OCI-M1 (cell line): ENCODE results near the gene SLC16A1.
"Not testable (repeated sequence)": the region's sequence is repeated elsewhere in the genome, so short reads cannot be mapped to it uniquely, and the experiment has no call there.

Experiments used
- DNase-seq: peaks from one replicate; lab custom pipeline; 2025; lab: John Stamatoyannopoulos, UW

SLC16A1 gene

DNA sequence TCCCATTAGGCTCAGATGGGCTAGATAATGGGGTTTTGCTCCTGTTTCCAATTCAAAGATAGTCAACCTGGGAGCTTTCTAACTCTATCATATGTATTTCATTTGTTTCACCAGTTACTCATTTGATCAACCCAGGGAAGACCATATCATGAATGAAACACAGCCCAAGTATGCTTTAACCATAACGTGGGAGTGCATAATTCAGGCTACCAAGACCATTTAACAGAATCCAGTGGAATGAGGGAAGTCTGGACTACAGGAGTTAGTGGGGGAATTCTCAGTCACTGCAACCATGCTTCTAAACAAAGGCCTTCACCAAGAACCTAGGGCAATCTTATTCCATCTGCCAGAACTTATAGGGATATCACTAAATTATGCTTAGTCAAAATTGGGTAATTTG is 15.0 kb upstream of the SLC16A1 start:
- no peak for DNase-seq

DNA sequence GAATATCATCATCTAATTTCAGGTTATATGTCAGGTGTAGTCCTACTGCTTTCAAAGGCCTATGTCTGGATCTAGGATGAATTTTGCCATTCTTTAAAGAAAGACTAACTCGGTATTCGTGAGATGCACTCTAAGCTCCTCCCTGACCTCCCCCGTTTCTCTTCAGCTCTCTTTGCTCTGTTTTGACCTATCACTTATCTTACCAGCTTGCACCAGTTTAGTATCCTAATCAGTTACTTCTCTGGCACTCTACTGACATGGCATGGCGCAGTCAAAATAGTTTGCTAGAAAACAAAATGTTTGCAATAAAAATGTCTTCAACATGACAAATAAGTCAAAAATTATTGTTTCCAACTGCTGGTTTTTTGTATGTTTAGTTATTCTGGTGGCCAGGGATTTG is 8.4 kb upstream of the SLC16A1 start:
- DNase-seq = no peak

DNA sequence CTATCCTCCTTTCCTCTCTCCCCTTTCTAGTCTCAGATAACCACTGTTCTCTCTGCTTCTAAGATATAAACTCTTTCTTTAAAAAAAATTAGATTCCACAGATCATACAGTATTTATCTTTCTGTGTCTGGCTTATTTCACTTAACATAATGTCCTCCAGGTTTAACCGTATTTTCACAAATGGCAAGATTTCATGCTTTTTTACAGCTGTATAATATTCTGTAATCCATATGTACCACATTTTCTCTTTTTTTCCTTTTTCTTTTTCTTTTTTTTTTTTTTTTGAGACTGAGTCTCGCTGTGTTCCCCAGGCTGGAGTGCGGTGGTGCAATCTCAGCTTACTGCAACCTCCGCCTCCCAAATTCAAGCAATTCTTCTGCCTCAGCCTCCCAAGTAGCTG is 5.1 kb upstream of the SLC16A1 start:
- no peak for DNase-seq

DNA sequence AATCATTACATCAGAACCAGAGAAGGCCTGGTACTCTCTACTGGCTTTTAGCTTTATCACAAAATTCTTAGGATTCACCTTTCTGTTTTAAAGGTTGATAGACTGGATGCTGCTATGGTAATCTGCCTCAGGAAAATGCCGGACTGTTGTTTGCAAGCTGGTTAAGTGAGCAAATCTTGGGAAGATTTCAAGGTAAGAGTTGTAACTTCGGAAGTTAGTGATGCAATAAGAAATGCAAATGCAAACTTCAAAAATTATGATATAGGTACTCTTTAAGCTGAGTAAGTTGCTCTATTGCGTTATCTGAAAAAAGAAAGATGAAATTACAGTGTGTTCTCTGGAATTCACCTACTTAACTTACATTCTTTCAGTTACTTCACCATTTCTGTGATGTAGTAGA is 4.4 kb upstream of the SLC16A1 start:
- no peak for DNase-seq

DNA sequence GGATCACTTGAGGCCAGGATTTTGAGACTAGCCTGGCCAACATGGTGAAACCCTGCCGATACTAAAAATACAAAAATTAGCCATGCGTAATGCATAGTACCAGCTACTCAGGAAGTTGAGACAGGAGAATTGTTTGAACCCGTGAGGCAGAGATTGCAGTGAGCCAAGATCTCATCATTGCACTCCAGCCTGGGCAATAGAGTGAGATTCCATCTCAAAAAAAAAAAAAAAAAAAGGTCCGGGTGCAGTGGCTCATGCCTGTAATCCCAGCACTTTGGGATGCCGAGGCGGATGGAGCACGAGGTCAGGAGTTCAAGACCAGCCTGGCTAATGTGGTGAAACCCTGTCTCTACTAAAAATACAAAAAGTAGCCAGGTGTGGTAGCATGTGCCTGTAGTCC is 2.2 kb upstream of the SLC16A1 start:
- not testable (repeated sequence) for DNase-seq

DNA sequence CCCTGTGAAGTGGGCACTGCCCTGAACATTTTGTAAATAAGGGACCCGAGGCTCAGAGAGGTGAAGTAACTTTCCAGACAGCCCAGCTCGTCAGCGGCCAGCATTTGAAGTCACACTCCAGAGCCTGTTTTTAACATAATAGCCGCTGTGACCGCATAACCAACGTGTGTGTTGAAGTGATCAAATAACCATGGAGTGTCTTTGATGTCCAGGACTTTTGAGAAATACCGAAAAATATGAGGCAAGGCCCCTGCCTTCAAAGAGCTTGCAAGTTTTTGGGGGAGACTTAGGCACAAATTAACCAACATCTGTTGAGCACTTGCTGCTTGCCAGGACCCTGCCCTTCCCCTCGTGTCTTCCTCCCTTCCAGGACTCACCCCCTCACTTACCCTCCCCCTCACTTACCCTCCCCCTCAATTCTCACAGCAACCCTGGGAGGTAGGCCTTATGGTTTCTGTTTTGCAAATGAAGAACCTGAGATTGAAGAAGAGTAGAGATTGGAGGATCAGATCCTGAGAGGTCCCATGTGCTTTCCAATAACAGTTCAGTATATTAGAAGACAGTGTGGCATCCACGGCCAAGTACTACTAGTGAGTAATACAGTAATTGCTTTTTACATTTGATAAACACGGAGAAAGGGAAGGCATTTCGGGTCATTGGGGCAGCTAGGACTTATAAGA is 1.3 kb upstream of the SLC16A1 start:
- peak; percentile 84 for DNase-seq

DNA sequence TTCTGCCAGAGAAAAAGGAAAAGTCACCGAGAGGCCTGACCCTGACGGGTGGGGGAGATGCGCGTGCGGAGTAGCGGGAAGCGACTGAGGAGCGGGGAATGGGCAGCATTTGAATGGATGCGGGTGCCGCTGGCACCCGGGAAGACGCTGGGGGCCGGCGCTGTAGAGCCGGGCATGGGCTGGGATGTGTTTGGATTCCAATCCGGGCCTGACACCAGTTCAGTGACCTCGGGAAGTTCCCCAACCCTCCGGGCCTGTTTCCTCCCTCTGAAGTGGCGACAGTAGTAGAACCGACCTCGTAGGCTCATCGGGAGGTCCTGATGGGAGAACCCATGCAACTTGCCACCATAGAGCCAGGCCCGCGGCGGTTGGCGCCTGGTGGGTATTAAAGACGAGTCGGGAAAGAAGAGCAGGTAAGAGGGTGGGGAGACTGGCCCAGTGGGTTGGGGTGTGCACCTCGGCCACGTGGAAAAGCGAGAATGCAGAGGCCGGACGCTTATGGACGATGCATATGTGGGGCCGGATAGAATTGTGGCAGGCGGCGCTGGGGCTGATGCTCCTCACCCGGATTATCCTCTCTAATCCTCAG is 642 bp upstream of the SLC16A1 start:
- peak; percentile 73 for DNase-seq

DNA sequence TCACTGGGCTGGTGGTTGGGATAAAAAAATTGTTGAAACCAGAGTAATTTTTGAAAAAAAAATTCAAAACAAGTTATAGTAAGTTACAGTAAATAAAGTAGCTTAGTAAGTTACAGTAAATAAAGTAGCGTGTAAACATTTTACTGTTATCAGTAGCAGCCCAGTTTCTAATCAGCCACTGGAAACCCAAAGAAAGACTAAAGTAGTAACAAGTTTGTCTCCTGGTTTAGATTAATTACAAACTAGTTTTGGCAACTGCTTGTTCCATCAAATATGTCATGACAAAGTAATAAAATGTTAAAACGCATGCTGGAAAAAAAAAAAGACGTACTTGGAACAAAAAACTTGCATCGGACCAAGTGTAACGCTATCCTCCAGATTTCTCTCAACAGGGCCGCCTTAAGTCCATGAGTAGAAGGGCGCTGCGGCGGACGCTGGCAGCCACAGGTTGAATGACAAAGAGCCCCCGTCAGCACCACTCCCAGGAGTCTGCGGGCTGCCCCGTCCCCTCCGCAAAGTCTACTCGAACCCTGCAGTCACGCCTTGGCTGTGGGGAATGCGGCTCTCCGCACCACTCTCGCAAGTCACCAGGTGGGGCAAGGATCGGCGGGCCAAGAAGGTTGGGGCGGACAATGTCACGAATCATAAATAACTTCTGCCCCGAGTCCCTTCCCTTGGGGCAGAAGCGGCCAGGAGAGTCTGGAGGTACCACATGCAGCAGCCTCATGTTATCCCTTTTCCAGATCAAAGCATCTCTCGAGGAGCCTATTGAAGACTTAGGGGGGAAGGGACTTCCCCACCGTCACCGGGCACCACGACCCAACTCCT is 837 bp downstream of the SLC16A1 start:
- peak; percentile 88 for DNase-seq

DNA sequence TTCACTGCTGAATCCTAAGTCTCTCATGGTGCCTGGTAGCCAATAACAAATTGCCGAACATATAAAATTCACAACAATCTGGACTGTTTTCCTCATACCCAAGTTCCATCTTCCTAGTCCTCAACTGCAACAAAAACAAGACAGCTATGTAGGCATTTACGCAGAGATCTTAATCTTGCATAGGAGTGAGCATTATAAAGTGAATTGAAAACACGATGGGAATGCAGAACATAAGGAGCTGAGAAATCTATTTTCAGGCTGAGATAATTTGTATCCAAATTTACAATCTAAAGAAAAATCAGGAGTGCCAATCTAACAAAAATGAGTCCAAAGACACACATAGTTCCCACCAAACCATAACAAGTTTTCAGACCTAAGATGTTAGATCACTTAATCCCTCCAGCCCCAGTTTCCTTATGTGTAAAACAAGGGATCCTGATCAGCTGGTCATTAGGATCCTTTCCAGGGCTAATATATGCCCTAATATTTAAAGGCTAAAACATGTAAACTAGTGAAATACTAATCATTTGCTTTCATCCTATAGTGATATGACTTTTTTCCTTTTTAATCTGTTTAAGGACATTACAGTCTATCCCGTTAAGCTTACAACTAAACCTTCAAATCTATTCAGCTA is 1.9 kb downstream of the SLC16A1 start:
- peak; percentile 53 for DNase-seq

DNA sequence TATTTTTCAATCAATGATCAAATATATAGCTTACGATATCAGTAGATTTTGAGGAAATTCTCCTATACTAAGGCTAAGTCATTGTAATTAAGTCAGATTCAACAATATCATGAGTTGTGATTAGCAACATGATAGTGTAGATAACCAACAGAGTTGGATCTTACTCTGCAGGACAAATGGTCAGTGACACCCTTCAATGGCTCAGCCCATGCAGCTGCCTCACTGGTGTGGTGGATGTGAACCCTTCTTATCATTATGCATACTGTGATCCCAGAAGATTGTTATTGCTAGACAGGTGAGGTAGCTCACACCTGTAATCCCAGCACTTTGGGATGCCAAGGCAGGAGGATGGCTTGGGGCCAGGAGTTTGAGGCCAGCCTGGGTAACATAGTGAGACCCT is 5.6 kb downstream of the SLC16A1 start:
- DNase-seq = no peak

DNA sequence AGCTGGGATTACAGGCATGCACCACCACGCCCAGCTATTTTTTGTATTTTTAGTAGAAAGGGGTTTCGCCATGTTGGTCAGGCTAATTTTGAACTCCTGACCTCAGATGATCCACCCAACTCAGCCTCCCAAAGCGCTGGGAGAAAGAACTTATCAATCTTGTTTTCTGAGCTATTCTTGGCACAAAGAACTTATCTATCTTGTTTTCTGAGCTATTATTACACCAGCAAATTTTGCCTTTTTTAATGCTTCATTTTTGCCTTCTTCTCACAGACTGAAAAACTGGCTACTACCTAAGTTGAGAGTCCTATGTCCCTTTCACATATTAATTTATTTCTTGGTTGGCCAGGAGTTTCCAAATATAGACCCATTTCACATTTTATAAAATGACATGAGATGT is 9.3 kb downstream of the SLC16A1 start:
- no peak for DNase-seq

DNA sequence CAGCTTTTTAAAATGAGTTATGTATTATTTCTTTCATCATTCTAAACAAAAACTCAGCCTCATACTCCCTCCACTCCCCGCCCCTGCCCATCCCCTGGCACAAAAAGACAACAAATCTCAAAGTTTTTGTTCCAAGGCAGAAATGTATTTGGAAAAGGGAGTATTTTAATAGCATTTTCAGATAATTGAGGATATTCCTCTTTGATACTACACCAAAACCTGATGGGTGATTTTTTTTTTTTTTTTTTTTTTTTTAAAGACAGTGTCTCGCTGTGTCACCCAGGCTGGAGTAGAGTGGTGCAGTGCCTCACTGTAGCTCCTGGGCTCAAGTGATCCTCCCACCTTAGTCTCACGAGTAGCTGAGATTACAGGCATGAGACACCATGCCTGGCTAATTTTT is 16.2 kb downstream of the SLC16A1 start:
- DNase-seq = no peak

DNA sequence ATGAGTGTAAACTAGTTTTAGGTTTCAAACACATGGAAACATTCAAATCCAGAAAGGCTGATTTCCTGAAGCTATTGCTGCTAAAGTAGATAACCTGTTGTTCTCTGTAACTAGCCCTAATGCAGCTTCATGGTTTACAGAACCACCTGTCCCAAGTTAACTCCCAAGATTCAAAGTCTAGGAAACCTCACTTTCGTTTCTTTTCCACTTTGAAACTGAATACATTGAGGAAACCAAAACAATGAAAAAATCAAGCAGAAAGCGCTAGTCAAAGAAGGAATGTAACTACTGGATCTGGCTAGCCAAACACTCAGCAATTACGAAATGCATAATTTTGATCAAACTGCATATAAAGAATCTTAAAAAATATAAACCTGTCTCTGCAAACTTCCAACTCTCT is 17.8 kb downstream of the SLC16A1 start:
- DNase-seq = peak; percentile 44

DNA sequence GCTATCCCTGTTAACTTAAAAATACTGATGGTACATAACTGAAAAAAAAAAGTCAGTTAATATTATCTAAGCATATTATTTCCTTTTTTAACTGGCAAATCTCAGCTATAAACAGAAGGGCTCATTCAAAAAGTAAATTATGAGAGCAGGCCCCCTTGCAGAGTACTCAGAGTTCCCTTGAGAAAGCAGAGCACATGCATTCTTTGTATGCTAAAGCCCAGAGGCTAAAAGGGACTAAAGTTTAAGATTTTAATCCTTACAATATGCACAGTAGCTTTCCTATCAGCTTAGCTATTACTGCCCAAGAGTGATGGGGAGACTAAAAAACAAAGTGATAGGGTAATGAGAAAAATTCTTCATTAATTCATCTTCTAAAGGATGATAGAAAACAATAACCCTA is 18.5 kb downstream of the SLC16A1 start:
- DNase-seq = peak; percentile 55

DNA sequence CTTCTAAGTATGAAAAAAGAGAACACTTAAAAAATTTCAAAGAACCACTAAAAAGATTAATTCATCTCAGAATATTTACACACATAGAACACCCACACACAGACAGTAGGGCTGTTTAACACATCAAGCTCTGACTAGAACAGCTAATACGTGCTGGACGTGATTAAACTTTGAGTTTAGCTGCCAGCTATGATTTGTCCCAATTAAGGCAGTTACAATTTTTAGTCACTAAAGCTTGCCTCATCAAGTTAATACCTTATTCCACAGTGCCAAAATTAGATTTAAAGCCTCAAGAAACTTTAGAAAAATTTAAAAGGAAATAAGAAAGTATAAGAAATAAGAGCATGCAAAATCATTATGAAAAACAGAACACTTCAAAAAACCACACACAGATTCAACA is 18.9 kb downstream of the SLC16A1 start:
- DNase-seq = peak; percentile 55

DNA sequence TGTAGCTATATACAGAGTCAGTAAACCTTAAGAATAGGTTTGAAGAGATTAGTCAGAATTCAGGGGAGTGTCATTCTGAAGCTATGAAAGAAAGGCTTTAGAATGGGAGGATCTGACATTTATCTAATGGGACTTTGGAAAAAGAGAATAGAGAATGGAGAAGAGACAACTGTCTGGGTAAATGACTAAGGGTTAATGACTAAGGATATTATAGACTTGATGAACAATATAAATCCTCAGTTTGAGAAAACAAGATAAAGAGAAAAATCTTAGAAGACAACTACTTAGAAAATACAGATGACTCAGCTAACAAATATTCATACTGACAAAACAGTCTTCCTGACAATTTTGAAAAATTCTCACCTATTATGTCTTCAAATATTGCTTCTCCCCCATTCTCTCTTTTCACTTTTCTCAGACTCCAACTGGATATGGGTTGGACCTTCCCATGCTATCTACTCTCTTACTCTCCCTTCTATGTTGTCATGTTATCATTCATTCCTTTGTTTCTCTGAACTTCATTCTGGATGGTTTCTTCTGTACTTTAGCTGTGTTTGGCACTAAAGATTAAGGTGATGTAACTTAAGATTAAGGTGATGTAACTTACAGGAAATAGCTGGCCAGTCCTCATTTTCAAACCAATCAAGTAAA is 20.4 kb downstream of the SLC16A1 start:
- peak; percentile 93 for DNase-seq

DNA sequence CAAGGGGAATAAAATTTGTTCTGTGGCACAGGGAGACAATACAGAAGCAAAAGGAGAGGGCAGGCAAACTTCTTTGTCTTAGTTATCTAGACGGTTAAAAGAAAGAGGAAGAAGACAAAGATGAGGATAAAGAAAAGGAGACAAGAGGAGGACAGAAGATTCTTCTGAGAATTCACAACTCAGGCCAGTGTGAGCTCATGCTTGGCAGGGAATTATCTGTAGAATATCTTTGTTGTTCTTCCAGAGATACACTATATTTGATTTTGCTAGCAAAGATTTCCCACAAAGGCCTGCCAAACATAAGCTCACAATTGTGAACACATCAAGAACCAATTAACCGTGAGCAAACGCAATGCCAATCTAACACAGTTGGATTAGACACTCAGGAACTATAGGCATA is 21.4 kb downstream of the SLC16A1 start:
- peak; percentile 84 for DNase-seq

DNA sequence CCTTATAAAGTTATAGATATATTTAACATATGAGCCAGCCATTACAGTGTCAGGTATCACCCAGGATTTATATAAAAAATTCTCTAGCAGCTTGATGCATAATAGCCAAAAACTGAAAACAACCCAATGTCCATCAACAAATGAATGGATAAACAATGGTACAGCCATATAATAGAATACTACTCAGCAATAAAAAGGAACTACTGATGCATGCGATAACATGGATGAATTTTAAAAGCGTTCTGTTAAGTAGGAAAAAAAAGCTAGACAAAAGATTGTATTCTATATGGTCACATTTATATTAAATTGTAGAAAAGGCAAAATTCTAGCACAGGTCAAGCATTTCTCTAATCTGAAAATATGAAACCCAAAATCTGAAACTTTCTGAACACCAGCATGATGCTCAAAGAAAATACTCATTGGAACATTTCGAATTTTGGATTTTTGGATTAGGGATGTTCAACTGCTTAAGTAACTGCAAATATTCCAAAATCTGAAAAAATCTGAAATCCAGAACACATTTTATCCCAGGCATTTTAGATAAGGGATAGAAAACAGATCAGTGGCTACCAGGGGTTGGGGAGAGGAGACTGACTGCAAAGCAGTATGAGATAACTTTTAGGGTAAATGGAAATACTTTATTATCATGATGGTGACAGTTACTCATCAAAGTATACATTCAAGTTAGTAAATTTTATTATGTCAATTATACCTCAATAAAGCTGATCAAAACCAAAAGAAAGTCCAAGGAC is 22.0 kb downstream of the SLC16A1 start:
- DNase-seq = no peak

DNA sequence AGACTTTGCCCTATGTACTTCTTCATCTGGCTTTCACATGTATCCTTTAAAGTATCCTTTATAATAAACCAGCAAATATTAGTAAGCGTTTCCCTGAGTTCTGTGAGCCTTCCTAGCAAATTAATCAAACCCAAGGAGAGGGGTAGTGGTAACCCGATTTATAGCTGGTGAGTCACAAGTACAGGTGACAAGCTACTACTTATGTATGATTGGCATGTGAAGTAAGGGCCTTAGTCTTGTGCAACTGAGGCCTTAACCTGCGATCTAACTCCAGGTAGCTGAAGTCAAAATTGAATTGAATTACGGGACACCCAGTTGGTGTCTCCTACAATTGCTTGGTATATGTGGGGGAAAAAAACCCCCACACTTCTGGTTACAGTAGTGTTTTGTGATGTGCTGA is 26.0 kb downstream of the SLC16A1 start:
- DNase-seq = no peak

DNA sequence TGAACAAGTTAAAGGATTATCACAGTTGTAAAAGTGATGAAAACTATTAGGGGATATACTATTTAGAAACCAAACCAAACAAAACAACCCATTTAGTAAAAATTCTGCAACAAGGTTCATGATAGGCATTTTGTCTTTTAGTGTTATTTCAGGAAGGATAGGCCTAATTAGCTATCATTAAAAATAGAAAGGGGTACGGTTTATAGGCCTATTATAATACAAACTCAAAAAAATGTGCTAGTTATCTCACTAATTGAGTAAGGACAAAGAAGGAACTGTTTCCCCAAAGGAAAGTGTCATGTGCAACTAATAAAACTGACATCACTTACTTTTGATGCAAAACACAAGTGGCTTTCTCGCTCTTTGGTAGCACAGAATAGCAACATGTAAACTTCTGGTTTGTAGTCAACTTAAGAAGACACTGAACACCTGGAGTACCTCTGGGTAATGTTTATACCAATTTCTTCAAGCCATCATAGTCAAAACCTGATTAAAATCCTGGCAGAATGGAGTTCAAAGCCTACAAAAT is 28.5 kb downstream of the SLC16A1 start:
- DNase-seq = no peak

DNA sequence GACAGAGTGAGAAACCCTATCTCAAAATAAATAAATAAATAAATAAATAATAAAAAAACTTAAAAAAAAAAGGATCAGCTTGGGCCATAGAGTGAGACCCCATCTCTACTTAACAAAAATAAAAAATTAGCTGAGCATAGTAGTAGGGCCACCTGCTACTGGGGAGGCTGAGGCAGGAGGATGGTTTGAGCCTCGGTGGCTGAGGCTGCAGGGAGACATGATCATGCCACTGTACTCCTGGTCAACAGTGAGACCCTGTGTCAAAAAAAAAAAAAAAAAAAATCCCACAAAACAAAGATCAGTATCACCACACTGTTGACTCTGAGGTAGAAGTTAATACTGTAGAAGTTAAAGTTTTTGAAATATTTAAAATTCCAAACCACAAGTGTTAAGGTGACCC is 29.1 kb downstream of the SLC16A1 start:
- DNase-seq = no peak
